ENCODE results near the gene UPB1.

- peak; percentile 94 for TF ChIP-seq POLR2A (IDR thresholded peaks at IDR 0.05; ENCODE audit: low read length)
- no peak for TF ChIP-seq GATA1 (IDR thresholded peaks at IDR 0.05; ENCODE audit: low read depth, low read length)
These were observed 58.6 kb downstream of the UPB1 start for GRCh38 chr22:24553597-24554312.
